K562 (cell line): ENCODE data around the gene BAIAP2. TPM values are rescaled to one million over a fixed set of nuclear protein-coding genes. Genes with fewer than 3 reads are reported as not detected.
A peak's percentile ranks its signal among the peaks of the same experiment; 100 is the strongest.

Experiments used
- BHLHE40 ChIP-seq: IDR thresholded peaks from 2 replicates; pipeline ENCODE4 v1.6.1; 2011; ENCODE audit warnings: low read length, improper control_type of control experiment
- MEF2D ChIP-seq: conservative IDR thresholded peaks from 2 replicates; pipeline ENCODE4 v1.6.1; 2016; ENCODE audit warnings: low read depth, missing genetic modification characterization, missing compliant biosample characterization
- NCOA6 ChIP-seq: fragments of 450-650 bp; IDR thresholded peaks from 2 replicates; pipeline ENCODE4 v1.6.1; 2017; ENCODE audit warnings: mild to moderate bottlenecking
- RCOR1 ChIP-seq, 2 experiments: IDR thresholded peaks; 2 replicates each; pipeline ENCODE4 v1.6.1; 2012; ENCODE audit warnings: low read depth in 2 of 2, low read length in 2 of 2, borderline replicate concordance in 1 of 2, improper control_type of control experiment in 1 of 2
- ZNF764 ChIP-seq: fragments of 250-450 bp; sonication (Bioruptor Pico); IDR thresholded peaks from 2 replicates; pipeline ENCODE4 v1.4.0; 2020; ENCODE audit warnings: low read depth, mild to moderate bottlenecking, moderate library complexity
- polyA plus RNA-seq, 8 experiments: library from polyadenylated mRNA; depleted of rRNA in 4 of 8; stranded (reverse) in 5 of 8; unstranded in 3 of 8; fragments of >200 nt; fragmentation: Nextera tagmentation in 2 of 8; fragmentation: Illumina TruSeq in 1 of 8; extraction: Ambion mirVana in 2 of 8; extraction: Trizol in 1 of 8; gene quantifications; 2 replicates each; pipeline versions ENCODE4 v1.2.1 to v1.2.3, GENCODE V29; 2011 to 2014; ENCODE audit warnings: inconsistent platforms in 1 of 8, missing spikeins in 1 of 8
- total RNA-seq, 7 experiments: library from RNA; depleted of rRNA in 6 of 7; stranded (reverse); fragments of >200 nt in 6 of 7; fragmentation: Illumina TruSeq in 2 of 7; extraction: Trizol in 2 of 7; gene quantifications; 2 replicates each; pipeline versions ENCODE4 v1.2.1 to v1.2.3, GENCODE V29; 2011 to 2021; ENCODE audit warnings: low replicate concordance in 1 of 7
- TF ChIP-seq, protein P1 (sequence below), 2 experiments: fragments of 450-650 bp; IDR thresholded peaks; 2 replicates each; pipeline ENCODE4 v1.6.1; 2016; ENCODE audit warnings: mild to moderate bottlenecking in 2 of 2, borderline replicate concordance in 1 of 2, low read depth in 1 of 2, moderate library complexity in 1 of 2
- TF ChIP-seq, protein P2 (sequence below): fragments of 250-450 bp; sonication (Bioruptor Pico); IDR thresholded peaks from 2 replicates; pipeline ENCODE4 v1.4.0; 2020; ENCODE audit warnings: mild to moderate bottlenecking, moderate library complexity
- TF ChIP-seq, protein P3 (sequence below), 2 experiments: IDR thresholded peaks; 2 replicates each; pipeline ENCODE4 v1.6.1; 2011; ENCODE audit warnings: borderline replicate concordance in 1 of 2, control low read depth in 1 of 2, low read depth in 1 of 2, low read length in 1 of 2, mild to moderate bottlenecking in 1 of 2, mixed read lengths in 1 of 2, moderate library complexity in 1 of 2; ENCODE audit not compliant: insufficient read depth in 1 of 2, insufficient read length in 1 of 2, poor library complexity in 1 of 2, severe bottlenecking in 1 of 2; ENCODE audit errors: extremely low read depth in 1 of 2
- TF ChIP-seq, protein P4 (sequence below): sonication (generic); formaldehyde crosslinking; IDR thresholded peaks from 2 replicates; pipeline ENCODE4 v1.8.1; 2023; ENCODE audit warnings: mild to moderate bottlenecking, missing genetic modification reagents

BAIAP2 gene
- total and polyA plus RNA-seq, 9 of the 15 experiments (the other 6 are each of a cell fraction or from before 2014, with no cell fraction given) = 2.3 to 51.6 (median 18.4) TPM

DNA sequence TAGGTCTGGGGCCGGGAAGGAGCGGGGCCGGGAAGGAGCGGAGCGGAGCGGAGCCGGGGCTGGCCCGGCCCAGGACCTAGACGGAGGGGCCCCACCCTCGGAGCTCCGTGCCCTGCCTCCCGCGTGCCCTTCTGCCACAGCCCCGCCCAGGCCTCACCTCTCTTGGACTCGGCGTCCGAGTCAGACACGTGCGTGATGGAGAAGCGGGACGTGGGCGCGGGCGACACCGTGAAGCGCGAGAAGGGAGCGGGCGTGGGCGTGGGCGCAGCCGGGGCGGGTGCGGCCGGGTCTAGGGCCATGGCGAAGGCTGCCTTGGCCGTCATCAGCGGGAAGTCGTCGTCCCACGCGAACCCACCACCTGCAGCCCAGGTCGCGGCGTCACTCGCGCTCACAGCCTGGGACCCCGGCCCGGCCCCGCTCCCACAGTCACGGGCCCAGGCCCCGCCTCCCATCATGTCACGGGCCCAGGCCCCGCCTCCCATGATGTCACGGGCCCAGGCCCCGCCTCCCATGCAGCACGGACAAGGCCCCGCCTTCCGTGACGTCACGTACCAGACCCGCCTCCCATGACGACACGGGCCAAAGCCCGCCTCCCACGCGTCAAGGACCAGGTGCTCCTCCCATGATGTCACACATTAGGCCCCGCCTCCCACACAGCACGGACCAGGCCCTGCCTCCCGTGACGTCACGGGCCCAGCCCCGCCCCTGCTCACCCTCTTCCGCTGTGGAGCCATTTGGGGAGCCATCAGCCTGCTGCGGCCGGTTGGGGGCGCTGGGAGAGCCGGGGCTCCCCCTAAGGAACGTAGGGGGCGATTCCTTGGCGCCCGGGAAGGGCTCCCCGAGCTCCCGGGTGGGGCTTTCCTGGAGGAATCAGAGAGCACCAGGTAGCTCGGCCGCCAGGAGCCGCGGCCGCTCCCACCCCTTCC lies 84.5 kb downstream of the BAIAP2 start (continued):
- TF ChIP-seq, protein P1, sequence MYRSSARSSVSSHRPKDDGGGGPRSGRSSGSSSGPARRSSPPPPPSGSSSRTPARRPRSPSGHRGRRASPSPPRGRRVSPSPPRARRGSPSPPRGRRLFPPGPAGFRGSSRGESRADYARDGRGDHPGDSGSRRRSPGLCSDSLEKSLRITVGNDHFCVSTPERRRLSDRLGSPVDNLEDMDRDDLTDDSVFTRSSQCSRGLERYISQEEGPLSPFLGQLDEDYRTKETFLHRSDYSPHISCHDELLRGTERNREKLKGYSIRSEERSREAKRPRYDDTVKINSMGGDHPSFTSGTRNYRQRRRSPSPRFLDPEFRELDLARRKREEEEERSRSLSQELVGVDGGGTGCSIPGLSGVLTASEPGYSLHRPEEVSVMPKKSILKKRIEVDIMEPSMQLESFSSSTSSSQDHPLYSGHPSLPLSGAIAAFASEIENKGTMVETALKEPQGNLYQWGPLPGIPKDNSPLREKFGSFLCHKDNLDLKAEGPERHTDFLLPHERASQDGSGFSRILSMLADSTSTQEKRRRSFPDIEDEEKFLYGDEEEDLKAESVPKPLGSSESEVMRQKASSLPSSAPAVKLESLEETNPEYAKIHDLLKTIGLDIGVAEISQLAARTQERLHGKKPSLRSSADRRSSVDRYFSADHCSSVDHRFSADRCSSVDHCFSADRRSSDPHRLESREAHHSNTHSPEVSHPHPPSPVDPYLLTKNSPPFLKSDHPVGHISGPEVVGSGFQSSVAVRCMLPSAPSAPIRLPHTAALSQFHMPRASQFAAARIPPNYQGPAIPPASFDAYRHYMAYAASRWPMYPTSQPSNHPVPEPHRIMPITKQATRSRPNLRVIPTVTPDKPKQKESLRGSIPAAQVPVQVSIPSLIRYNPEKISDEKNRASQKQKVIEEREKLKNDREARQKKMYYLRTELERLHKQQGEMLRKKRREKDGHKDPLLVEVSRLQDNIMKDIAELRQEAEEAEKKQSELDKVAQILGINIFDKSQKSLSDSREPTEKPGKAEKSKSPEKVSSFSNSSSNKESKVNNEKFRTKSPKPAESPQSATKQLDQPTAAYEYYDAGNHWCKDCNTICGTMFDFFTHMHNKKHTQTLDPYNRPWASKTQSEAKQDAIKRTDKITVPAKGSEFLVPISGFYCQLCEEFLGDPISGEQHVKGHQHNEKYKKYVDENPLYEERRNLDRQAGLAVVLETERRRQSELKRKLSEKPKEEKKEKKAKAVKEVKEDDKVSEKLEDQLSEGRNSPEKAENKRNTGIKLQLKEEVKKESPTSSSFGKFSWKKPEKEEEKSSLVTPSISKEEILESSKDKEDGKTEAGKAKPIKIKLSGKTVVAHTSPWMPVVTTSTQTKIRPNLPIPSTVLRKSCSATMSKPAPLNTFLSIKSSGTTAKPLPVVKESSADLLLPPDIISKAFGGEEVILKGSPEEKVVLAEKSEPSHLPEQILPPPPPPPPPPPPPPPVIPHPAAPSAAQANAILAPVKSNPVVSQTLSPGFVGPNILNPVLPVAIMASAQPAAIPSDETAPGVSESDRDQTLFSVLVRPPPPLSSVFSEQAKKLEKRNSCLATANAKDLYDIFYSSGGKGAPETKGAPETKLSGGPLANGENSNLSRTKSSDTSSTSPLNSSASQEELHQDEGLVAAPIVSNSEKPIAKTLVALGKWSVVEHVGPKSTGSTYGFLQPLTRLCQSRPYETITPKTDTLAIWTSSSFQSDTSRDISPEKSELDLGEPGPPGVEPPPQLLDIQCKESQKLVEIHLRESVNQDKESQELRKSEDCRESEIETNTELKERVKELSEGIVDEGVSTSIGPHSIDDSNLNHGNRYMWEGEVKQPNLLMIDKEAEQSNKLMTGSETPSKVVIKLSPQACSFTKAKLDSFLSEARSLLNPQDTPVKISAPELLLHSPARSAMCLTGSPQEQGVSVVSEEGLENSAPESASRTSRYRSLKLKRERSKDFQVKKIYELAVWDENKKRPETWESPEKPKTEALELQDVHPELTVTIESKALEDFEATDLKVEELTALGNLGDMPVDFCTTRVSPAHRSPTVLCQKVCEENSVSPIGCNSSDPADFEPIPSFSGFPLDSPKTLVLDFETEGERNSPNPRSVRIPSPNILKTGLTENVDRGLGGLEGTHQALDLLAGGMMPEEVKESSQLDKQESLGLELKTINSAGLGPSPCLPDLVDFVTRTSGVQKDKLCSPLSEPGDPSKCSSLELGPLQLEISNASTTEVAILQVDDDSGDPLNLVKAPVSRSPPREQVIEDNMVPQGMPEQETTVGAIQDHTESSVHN (IDR thresholded peaks at IDR 0.05; ENCODE audit: borderline replicate concordance in 1 of 2, low read depth in 1 of 2) = no peak
- TF ChIP-seq NCOA6 (no peak), ZNF764 (0 out of 2 replicates have a peak, but pooled peaks have one; percentile 51), BHLHE40 (peak; percentile 82), RCOR1 (IDR thresholded peaks at IDR 0.05; ENCODE audit: borderline replicate concordance in 1 of 2, low read depth in 2 of 2, low read length in 2 of 2) (peak in 1 of 2 experiments; percentile 17; a peak in 1 of 4 replicates), MEF2D (tag) (no peak)
- TF ChIP-seq, protein P2, sequence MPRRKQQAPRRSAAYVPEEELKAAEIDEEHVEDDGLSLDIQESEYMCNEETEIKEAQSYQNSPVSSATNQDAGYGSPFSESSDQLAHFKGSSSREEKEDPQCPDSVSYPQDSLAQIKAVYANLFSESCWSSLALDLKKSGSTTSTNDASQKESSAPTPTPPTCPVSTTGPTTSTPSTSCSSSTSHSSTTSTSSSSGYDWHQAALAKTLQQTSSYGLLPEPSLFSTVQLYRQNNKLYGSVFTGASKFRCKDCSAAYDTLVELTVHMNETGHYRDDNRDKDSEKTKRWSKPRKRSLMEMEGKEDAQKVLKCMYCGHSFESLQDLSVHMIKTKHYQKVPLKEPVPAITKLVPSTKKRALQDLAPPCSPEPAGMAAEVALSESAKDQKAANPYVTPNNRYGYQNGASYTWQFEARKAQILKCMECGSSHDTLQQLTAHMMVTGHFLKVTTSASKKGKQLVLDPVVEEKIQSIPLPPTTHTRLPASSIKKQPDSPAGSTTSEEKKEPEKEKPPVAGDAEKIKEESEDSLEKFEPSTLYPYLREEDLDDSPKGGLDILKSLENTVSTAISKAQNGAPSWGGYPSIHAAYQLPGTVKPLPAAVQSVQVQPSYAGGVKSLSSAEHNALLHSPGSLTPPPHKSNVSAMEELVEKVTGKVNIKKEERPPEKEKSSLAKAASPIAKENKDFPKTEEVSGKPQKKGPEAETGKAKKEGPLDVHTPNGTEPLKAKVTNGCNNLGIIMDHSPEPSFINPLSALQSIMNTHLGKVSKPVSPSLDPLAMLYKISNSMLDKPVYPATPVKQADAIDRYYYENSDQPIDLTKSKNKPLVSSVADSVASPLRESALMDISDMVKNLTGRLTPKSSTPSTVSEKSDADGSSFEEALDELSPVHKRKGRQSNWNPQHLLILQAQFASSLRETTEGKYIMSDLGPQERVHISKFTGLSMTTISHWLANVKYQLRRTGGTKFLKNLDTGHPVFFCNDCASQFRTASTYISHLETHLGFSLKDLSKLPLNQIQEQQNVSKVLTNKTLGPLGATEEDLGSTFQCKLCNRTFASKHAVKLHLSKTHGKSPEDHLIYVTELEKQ (CRISPR knock-in tag) = no peak
- TF ChIP-seq, protein P3, sequence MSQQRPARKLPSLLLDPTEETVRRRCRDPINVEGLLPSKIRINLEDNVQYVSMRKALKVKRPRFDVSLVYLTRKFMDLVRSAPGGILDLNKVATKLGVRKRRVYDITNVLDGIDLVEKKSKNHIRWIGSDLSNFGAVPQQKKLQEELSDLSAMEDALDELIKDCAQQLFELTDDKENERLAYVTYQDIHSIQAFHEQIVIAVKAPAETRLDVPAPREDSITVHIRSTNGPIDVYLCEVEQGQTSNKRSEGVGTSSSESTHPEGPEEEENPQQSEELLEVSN (IDR thresholded peaks at IDR 0.05; ENCODE audit: borderline replicate concordance in 1 of 2, extremely low read depth in 1 of 2, insufficient read depth in 1 of 2, insufficient read length in 1 of 2, low read depth in 1 of 2, low read length in 1 of 2, poor library complexity in 1 of 2, severe bottlenecking in 1 of 2) = peak; percentile 63 to 93
- TF ChIP-seq, protein P4, sequence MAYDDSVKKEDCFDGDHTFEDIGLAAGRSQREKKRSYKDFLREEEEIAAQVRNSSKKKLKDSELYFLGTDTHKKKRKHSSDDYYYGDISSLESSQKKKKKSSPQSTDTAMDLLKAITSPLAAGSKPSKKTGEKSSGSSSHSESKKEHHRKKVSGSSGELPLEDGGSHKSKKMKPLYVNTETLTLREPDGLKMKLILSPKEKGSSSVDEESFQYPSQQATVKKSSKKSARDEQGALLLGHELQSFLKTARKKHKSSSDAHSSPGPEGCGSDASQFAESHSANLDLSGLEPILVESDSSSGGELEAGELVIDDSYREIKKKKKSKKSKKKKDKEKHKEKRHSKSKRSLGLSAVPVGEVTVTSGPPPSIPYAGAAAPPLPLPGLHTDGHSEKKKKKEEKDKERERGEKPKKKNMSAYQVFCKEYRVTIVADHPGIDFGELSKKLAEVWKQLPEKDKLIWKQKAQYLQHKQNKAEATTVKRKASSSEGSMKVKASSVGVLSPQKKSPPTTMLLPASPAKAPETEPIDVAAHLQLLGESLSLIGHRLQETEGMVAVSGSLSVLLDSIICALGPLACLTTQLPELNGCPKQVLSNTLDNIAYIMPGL (CRISPR knock-in tag) = 0 out of 2 replicates have a peak, but pooled peaks have one; percentile 58
